NCI-H2196 (cell line): ENCODE data around the gene PRDM2.
A peak's percentile ranks its signal among the peaks of the same experiment; 100 is the strongest.
"Not testable (repeated sequence)": the region's sequence is repeated elsewhere in the genome, so short reads cannot be mapped to it uniquely, and the experiment has no call there.

ENCODE experiments used
- DNase-seq: peaks from one replicate; lab custom pipeline; 2025; ENCODE audit not compliant: unreplicated experiment; lab: John Stamatoyannopoulos, UW

The PRDM2 gene

GRCh38 chr1:13700521-13701270 is 708 bp downstream of the PRDM2 start:
- DNase-seq = peak; percentile 37

- no peak for DNase-seq
Observed at GRCh38 chr1:13701271-13701640, 1.3 kb downstream of the PRDM2 start.

GRCh38 chr1:13702425-13703127 is 2.6 kb downstream of the PRDM2 start:
- no peak for DNase-seq

- DNase-seq = no peak
Observed at GRCh38 chr1:13703128-13703513, 3.1 kb downstream of the PRDM2 start.

- no peak for DNase-seq
Observed at GRCh38 chr1:13703558-13704490, 3.8 kb downstream of the PRDM2 start.

- no peak for DNase-seq
Observed at GRCh38 chr1:13706046-13706445, 6.1 kb downstream of the PRDM2 start.

- DNase-seq = no peak
Observed at GRCh38 chr1:13707164-13707563, 7.2 kb downstream of the PRDM2 start.

- no peak for DNase-seq
Observed at GRCh38 chr1:13708380-13708982, 8.5 kb downstream of the PRDM2 start.

GRCh38 chr1:13710086-13710485 is 10.1 kb downstream of the PRDM2 start:
- DNase-seq = no peak

GRCh38 chr1:13714851-13715250 is 14.9 kb downstream of the PRDM2 start:
- no peak for DNase-seq

- not testable (repeated sequence) for DNase-seq
Observed at GRCh38 chr1:13715616-13716287, 15.8 kb downstream of the PRDM2 start.

- DNase-seq = no peak
Observed at GRCh38 chr1:13722808-13723360, 22.9 kb downstream of the PRDM2 start.

- DNase-seq = no peak
Observed at GRCh38 chr1:13723810-13724209, 23.8 kb downstream of the PRDM2 start.

GRCh38 chr1:13725714-13726175 is 25.8 kb downstream of the PRDM2 start:
- DNase-seq = no peak

- no peak for DNase-seq
Observed at GRCh38 chr1:13728091-13728715, 28.2 kb downstream of the PRDM2 start.

- no peak for DNase-seq
Observed at GRCh38 chr1:13730291-13730690, 30.3 kb downstream of the PRDM2 start.

GRCh38 chr1:13730751-13731482 is 30.9 kb downstream of the PRDM2 start:
- peak; percentile 40 for DNase-seq

GRCh38 chr1:13731897-13732296 is 31.9 kb downstream of the PRDM2 start:
- no peak for DNase-seq
